Endothelial cell of umbilical vein (primary cell): ENCODE data around the gene RBPJ. TPM values are rescaled to one million over a fixed set of nuclear protein-coding genes. Genes with fewer than 3 reads are reported as not detected.

ENCODE experiments used
- BruUV-seq: library from RNA; stranded (reverse); fragments of 400-500 nt; replicated peaks from 2 replicates; lab custom pipeline; 2021; lab: Mats Ljungman, UMichigan
- CTCF ChIA-PET: fragments of 300-600, 350-600 bp; sonication (Branson Sonifier 250); formaldehyde crosslinking; loops from one replicate; lab custom pipeline; 2021; ENCODE audit warnings: antibody characterized with exemption, inconsistent platforms; lab: Charles Lee
- POLR2A ChIA-PET: fragments of 300-600, 350-600 bp; sonication (Branson Sonifier 250); formaldehyde crosslinking; loops from one replicate; lab custom pipeline; 2021; ENCODE audit warnings: antibody characterized with exemption, inconsistent platforms; lab: Charles Lee
- DNase-seq: peaks from one replicate; pipeline ENCODE4 v3.0.0-alpha.2; 2011; ENCODE audit warnings: low read depth, low spot score
- FAIRE-seq: peaks from 2 replicates; lab custom pipeline; 2011; peaks lifted over from hg19 to GRCh38; lab: Jason Lieb, UNC
- H2AFZ ChIP-seq: 2 replicates; pipeline ENCODE4 v1.6.0; 2012; ENCODE audit warnings: low read depth, low read length, control low read depth, inconsistent platforms
- H3K27ac ChIP-seq: 2 replicates; pipeline ENCODE4 v1.5.1; 2011; ENCODE audit warnings: low read depth, mild to moderate bottlenecking, control low read depth, low read length, moderate library complexity; ENCODE audit not compliant: insufficient read depth
- H3K27me3 ChIP-seq, 2 experiments: 2 replicates each; pipeline versions ENCODE4 v1.6.0 to v1.6.1; 2011; ENCODE audit warnings: low read length in 2 of 2, mixed read lengths in 1 of 2; ENCODE audit not compliant: control insufficient read depth in 2 of 2, insufficient read depth in 2 of 2
- H3K36me3 ChIP-seq, 2 experiments: 2 replicates in 1 of 2; 3 replicates in 1 of 2; pipeline ENCODE4 v1.5.1; 2011; ENCODE audit warnings: low read length in 2 of 2, mild to moderate bottlenecking in 1 of 2, moderate library complexity in 1 of 2; ENCODE audit not compliant: control insufficient read depth in 2 of 2, insufficient read depth in 2 of 2; ENCODE audit errors: extremely low read depth in 1 of 2
- H3K4me1 ChIP-seq: 3 replicates; pipeline ENCODE4 v1.5.1; 2011; ENCODE audit warnings: mild to moderate bottlenecking, low read length; ENCODE audit not compliant: control insufficient read depth, insufficient read depth; ENCODE audit errors: extremely low read depth
- H3K4me2 ChIP-seq: 2 replicates; pipeline ENCODE4 v1.6.1; 2011; ENCODE audit warnings: low read length, control low read depth, mixed read lengths; ENCODE audit not compliant: insufficient read depth
- H3K4me3 ChIP-seq, 3 experiments: fragments of 200-600 bp in 1 of 3; sonication (generic), shearing (Covaris generic) in 1 of 3; replicated peaks in 1 of 3; 2 replicates each; pipeline ENCODE4 v1.5.1; 2011 to 2016; ENCODE audit warnings: control low read depth in 3 of 3, low read length in 3 of 3, mild to moderate bottlenecking in 2 of 3, inconsistent platforms in 1 of 3, low read depth in 1 of 3, moderate library complexity in 1 of 3; ENCODE audit not compliant: insufficient read depth in 1 of 3
- H3K79me2 ChIP-seq: 2 replicates; pipeline ENCODE4 v1.6.0; 2012; ENCODE audit warnings: low read length, inconsistent platforms; ENCODE audit not compliant: control insufficient read depth, insufficient read depth
- H3K9ac ChIP-seq: replicated peaks from 2 replicates; pipeline ENCODE3; 2011; ENCODE audit warnings: low read length, control low read depth; ENCODE audit not compliant: insufficient read depth; ENCODE audit errors: extremely low read depth
- H3K9me1 ChIP-seq: replicated peaks from 3 replicates; pipeline ENCODE4 v1.6.0; 2011; ENCODE audit warnings: mild to moderate bottlenecking, low read length; ENCODE audit not compliant: control insufficient read depth, insufficient read depth; ENCODE audit errors: extremely low read depth
- H3K9me3 ChIP-seq: replicated peaks from 2 replicates; pipeline ENCODE4 v1.5.1; 2012; ENCODE audit warnings: low read length, inconsistent platforms; ENCODE audit not compliant: control insufficient read depth, insufficient read depth
- H4K20me1 ChIP-seq: replicated peaks from 2 replicates; pipeline ENCODE3; 2011; ENCODE audit warnings: mild to moderate bottlenecking, low read length; ENCODE audit not compliant: control insufficient read depth, insufficient read depth; ENCODE audit errors: extremely low read depth
- EZH2 ChIP-seq: IDR thresholded peaks from 2 replicates; pipeline ENCODE4 v1.6.1; 2012; ENCODE audit warnings: borderline replicate concordance, low read depth, mild to moderate bottlenecking, moderate library complexity, low read length, inconsistent platforms; ENCODE audit not compliant: severe bottlenecking
- FOS ChIP-seq: IDR thresholded peaks from 2 replicates; pipeline ENCODE4 v1.6.1; 2011; ENCODE audit warnings: mild to moderate bottlenecking, low read length, moderate library complexity, borderline replicate concordance; ENCODE audit not compliant: insufficient read depth
- GATA2 ChIP-seq: IDR thresholded peaks from 2 replicates; pipeline ENCODE4 v1.7.0; 2011; ENCODE audit warnings: low read depth, mild to moderate bottlenecking, moderate library complexity, mixed read lengths, low read length; ENCODE audit not compliant: insufficient read length, insufficient read depth
- JUN ChIP-seq: IDR thresholded peaks from 2 replicates; pipeline ENCODE4 v1.6.1; 2011; ENCODE audit warnings: borderline replicate concordance, low read depth; ENCODE audit not compliant: insufficient read length, insufficient read depth
- MYC ChIP-seq: IDR thresholded peaks from one replicate; pipeline ENCODE4 v1.6.1; 2011; ENCODE audit warnings: mild to moderate bottlenecking, low read depth, low read length
- POLR2A ChIP-seq: IDR thresholded peaks from 2 replicates; pipeline ENCODE4 v1.6.1; 2012; ENCODE audit warnings: low read depth, mild to moderate bottlenecking, control low read depth, low read length
- POLR2AphosphoS5 ChIP-seq: IDR thresholded peaks from 2 replicates; pipeline ENCODE4 v1.6.1; 2012; ENCODE audit warnings: low read depth, mild to moderate bottlenecking, control low read depth, low read length, moderate library complexity; ENCODE audit not compliant: insufficient read depth
- dilution Hi-C: fragments of 300-500 bp; cut with MboI; formaldehyde crosslinking; loops from one replicate; pipeline ENCODE4 v1.15.0; 2019; ENCODE audit warnings: low sequenced_read_pairs; ENCODE audit not compliant: extremely low pct_ligation_motif_present
- intact Hi-C: fragments of 100-400 bp; cut with micrococcal nuclease; formaldehyde crosslinking; loops from one replicate; pipeline ENCODE4 v1.10.0; 2022
- polyA plus RNA-seq, 4 experiments: library from polyadenylated mRNA; depleted of rRNA in 3 of 4; stranded (reverse) in 3 of 4; unstranded in 1 of 4; fragments of >200 nt; gene quantifications; 2 replicates each; pipeline versions ENCODE4 v1.2.1 to v1.2.3, GENCODE V29; 2011 to 2012; ENCODE audit warnings: missing spikeins in 1 of 4
- total RNA-seq: library from RNA; stranded (reverse); gene quantifications from 2 replicates; pipeline ENCODE4 v1.2.3, GENCODE V29; 2021
- TF ChIP-seq, protein P1 (sequence below): IDR thresholded peaks from 2 replicates; pipeline ENCODE4 v1.6.1; 2011; ENCODE audit not compliant: insufficient read depth, insufficient read length
- TF ChIP-seq, protein P2 (sequence below), 2 donors: IDR thresholded peaks; 1 replicate in 1 of 2; 2 replicates in 1 of 2; pipeline ENCODE4 v1.5.1; 2011; ENCODE audit warnings: low read length in 2 of 2, mild to moderate bottlenecking in 2 of 2, moderate library complexity in 2 of 2, control low read depth in 1 of 2, inconsistent platforms in 1 of 2, low read depth in 1 of 2; ENCODE audit not compliant: insufficient read depth in 1 of 2; ENCODE audit errors: extremely low read depth in 1 of 2

The RBPJ gene
- total and polyA plus RNA-seq, 2 donors (not counting 3 experiments of a cell fraction or from before 2014, with no cell fraction given) = 17.0 to 42.9 TPM

DNA sequence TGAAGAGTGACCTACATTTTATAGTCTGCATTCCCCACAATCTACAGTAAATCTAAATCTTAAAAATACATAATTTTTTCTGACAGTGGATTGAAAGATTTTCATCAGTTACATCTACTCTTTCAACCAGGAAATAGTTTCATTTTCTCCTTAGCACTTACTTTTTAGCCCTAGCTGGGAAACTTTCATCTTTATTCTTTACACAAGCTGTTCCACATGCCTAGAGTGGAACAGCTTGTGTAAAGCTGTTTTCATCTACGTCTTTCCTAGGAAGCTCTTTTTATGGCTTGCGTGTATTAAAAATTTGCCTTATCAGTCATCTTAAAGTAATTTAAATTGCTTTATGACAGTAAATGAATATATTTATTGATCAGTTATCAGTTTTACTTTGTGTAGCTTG is 40.5 kb downstream of the RBPJ start:
- Histone ChIP-seq H3K27ac (no peak overlapping the region), H3K9ac (no peak overlapping the region), H2AFZ (no peak overlapping the region), H3K27me3 (no peaks in the 10 kb centered on the region), H3K4me1 (peaks cover 2% of the 10 kb centered on the region), H3K4me2 (no peak overlapping the region), H3K36me3 (no peaks in the 10 kb centered on the region), H4K20me1 (peaks cover 4% of the 10 kb centered on the region), H3K9me1 (no peaks in the 10 kb centered on the region), H3K9me3 (no peaks in the 10 kb centered on the region), H3K4me3 (no peak overlapping the region), H3K79me2 (peaks cover 50% of the 10 kb centered on the region)
- dilution Hi-C loops = no loop called here
- TF ChIP-seq EZH2 = no peak
- no peak for TF ChIP-seq JUN
- TF ChIP-seq FOS = no peak
- TF ChIP-seq, protein P1, sequence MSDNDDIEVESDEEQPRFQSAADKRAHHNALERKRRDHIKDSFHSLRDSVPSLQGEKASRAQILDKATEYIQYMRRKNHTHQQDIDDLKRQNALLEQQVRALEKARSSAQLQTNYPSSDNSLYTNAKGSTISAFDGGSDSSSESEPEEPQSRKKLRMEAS = no peak
- TF ChIP-seq POLR2AphosphoS5 = no peak
- TF ChIP-seq MYC = no peak
- TF ChIP-seq POLR2A = no peak
- no peak for TF ChIP-seq GATA2
- TF ChIP-seq, protein P2, sequence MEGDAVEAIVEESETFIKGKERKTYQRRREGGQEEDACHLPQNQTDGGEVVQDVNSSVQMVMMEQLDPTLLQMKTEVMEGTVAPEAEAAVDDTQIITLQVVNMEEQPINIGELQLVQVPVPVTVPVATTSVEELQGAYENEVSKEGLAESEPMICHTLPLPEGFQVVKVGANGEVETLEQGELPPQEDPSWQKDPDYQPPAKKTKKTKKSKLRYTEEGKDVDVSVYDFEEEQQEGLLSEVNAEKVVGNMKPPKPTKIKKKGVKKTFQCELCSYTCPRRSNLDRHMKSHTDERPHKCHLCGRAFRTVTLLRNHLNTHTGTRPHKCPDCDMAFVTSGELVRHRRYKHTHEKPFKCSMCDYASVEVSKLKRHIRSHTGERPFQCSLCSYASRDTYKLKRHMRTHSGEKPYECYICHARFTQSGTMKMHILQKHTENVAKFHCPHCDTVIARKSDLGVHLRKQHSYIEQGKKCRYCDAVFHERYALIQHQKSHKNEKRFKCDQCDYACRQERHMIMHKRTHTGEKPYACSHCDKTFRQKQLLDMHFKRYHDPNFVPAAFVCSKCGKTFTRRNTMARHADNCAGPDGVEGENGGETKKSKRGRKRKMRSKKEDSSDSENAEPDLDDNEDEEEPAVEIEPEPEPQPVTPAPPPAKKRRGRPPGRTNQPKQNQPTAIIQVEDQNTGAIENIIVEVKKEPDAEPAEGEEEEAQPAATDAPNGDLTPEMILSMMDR (IDR thresholded peaks at IDR 0.05; ENCODE audit: extremely low read depth in 1 of 2, insufficient read depth in 1 of 2, low read depth in 1 of 2, low read length in 2 of 2) = no peak
- intact Hi-C loops = no loop called here
- CTCF ChIA-PET = interaction anchor here (1.2 to 1.7 kb wide), 3 partner anchors 9 to 373 kb away, joined by 3 to 5 read pairs (median 5); no protein-coding TSS in a partner anchor
- no peak for FAIRE-seq
- DNase-seq = no peak
- BruUV-seq = no TSS peak
- POLR2A ChIA-PET = no interaction called here
